GM12878 (cell line): Measurements from ENCODE around the gene SNAPC2. TPM values are rescaled to one million over a fixed set of nuclear protein-coding genes. Genes with fewer than 3 reads are reported as not detected.

Experiments
- ATAC-seq: fragments of 200-7000 bp; cut with Tn5 transposase; 3 replicates; pipeline ENCODE4 v1.9.1; 2020; ENCODE audit warnings: mild to moderate bottlenecking, moderate library complexity
- BruUV-seq: library from RNA; stranded (reverse); fragments of 400-500 nt; replicated peaks from 2 replicates; lab custom pipeline; 2021; lab: Mats Ljungman, UMichigan
- CTCF ChIA-PET: fragments of 300-600 bp; sonication (Branson Sonifier 250); formaldehyde crosslinking; extraction: SDS; loops from one replicate; lab custom pipeline; 2021; ENCODE audit warnings: inconsistent platforms; lab: Yijun Ruan, JAX
- POLR2A ChIA-PET: fragments of 350-600 bp; formaldehyde crosslinking; extraction: SDS; loops from one replicate; lab custom pipeline; 2021; ENCODE audit warnings: inconsistent platforms; lab: Charles Lee
- RAD21 ChIA-PET: fragments of 300-600 bp; sonication (Branson Sonifier 250); formaldehyde crosslinking; loops from one replicate; lab custom pipeline; 2023; ENCODE audit warnings: antibody characterized with exemption; ENCODE audit not compliant: unreplicated experiment; lab: Charles Lee
- SMC1A ChIA-PET: fragments of 300-600 bp; sonication (Branson Sonifier 250); formaldehyde crosslinking; loops from one replicate; lab custom pipeline; 2023; ENCODE audit not compliant: unreplicated experiment, uncharacterized antibody; lab: Charles Lee
- DNase-seq: peaks from one replicate; pipeline ENCODE4 v3.0.0-alpha.2; 2011; ENCODE audit warnings: low read depth, low spot score
- FAIRE-seq: peaks from 3 replicates; lab custom pipeline; 2011; peaks lifted over from hg19 to GRCh38; lab: Jason Lieb, UNC
- H2AFZ ChIP-seq: 2 replicates; pipeline ENCODE4 v1.6.0; 2011; ENCODE audit warnings: low read depth, low read length, control low read depth; ENCODE audit not compliant: control insufficient read depth
- H3K27ac ChIP-seq: 2 replicates; pipeline ENCODE4 v1.5.1; 2011; ENCODE audit warnings: control low read depth; ENCODE audit not compliant: control insufficient read depth, insufficient read depth
- H3K27me3 ChIP-seq, 2 experiments: replicated peaks in 1 of 2; 2 replicates each; pipeline versions ENCODE4 v1.6.0 to v1.6.1; 2011; ENCODE audit warnings: low read length in 1 of 2; ENCODE audit not compliant: control insufficient read depth in 2 of 2, insufficient read depth in 2 of 2
- H3K36me3 ChIP-seq, 2 experiments: 2 replicates each; pipeline ENCODE4 v1.5.1; 2011; ENCODE audit warnings: low read length in 1 of 2; ENCODE audit not compliant: control insufficient read depth in 2 of 2, insufficient read depth in 2 of 2
- H3K4me1 ChIP-seq: 2 replicates; pipeline ENCODE4 v1.6.1; 2011; ENCODE audit warnings: mild to moderate bottlenecking, low read length, moderate library complexity, mixed read lengths; ENCODE audit not compliant: control insufficient read depth, insufficient read depth
- H3K4me2 ChIP-seq: 2 replicates; pipeline ENCODE4 v1.6.0; 2011; ENCODE audit warnings: control low read depth; ENCODE audit not compliant: control insufficient read depth, insufficient read depth
- H3K4me3 ChIP-seq: fragments of 200-600 bp; sonication (generic); 2 replicates; pipeline ENCODE4 v1.5.1; 2016
- H3K79me2 ChIP-seq: 2 replicates; pipeline ENCODE4 v1.6.0; 2011; ENCODE audit warnings: low read length; ENCODE audit not compliant: control insufficient read depth, insufficient read depth
- H3K9ac ChIP-seq: 2 replicates; pipeline ENCODE4 v1.8.0; 2011; ENCODE audit warnings: low read length, control low read depth, mixed read lengths; ENCODE audit not compliant: control insufficient read depth, insufficient read depth
- H3K9me3 ChIP-seq: replicated peaks from 3 replicates; pipeline ENCODE4 v1.5.1; 2011; ENCODE audit warnings: mild to moderate bottlenecking, low read length; ENCODE audit not compliant: control insufficient read depth, insufficient read depth
- H4K20me1 ChIP-seq: 2 replicates; pipeline ENCODE4 v1.6.0; 2011; ENCODE audit not compliant: control insufficient read depth, insufficient read depth
- CHD2 ChIP-seq: IDR thresholded peaks from 2 replicates; pipeline ENCODE4 v1.6.1; 2011; ENCODE audit warnings: low read depth, low read length, improper control_type of control experiment, borderline replicate concordance
- EZH2 ChIP-seq: IDR thresholded peaks from 2 replicates; pipeline ENCODE4 v1.6.1; 2012; ENCODE audit warnings: low read depth, mild to moderate bottlenecking, control low read depth, inconsistent platforms, low read length, borderline replicate concordance; ENCODE audit not compliant: control insufficient read depth
- MXI1 ChIP-seq: fragments of 150-350 bp; IDR thresholded peaks from 2 replicates; pipeline ENCODE4 v1.6.1; 2011; ENCODE audit warnings: low read depth, mild to moderate bottlenecking, inconsistent platforms, low read length, improper control_type of control experiment
- NR2C2 ChIP-seq: IDR thresholded peaks from 2 replicates; pipeline ENCODE4 v1.6.1; 2011; ENCODE audit warnings: borderline replicate concordance, low read depth; ENCODE audit not compliant: control insufficient read depth, insufficient read length
- NRF1 ChIP-seq: conservative IDR thresholded peaks from 2 replicates; pipeline ENCODE4 v1.6.1; 2011; ENCODE audit warnings: mild to moderate bottlenecking, low read depth, low read length, improper control_type of control experiment
- PAX8 ChIP-seq: fragments of 450-650 bp; IDR thresholded peaks from 2 replicates; pipeline ENCODE4 v1.6.1; 2017; ENCODE audit warnings: mild to moderate bottlenecking, moderate library complexity
- RCOR1 ChIP-seq: conservative IDR thresholded peaks from 2 replicates; pipeline ENCODE4 v1.6.1; 2012; ENCODE audit warnings: low read depth, low read length, improper control_type of control experiment
- RFX5 ChIP-seq: IDR thresholded peaks from 2 replicates; pipeline ENCODE4 v1.6.1; 2011; ENCODE audit warnings: low read depth, low read length, improper control_type of control experiment
- SREBF2 ChIP-seq: IDR thresholded peaks from 2 replicates; pipeline ENCODE4 v1.6.1; 2012; ENCODE audit warnings: mild to moderate bottlenecking, low read length
- TCF3 ChIP-seq: IDR thresholded peaks from 2 replicates; pipeline ENCODE4 v1.6.1; 2012; ENCODE audit warnings: low read depth, mild to moderate bottlenecking, low read length, borderline replicate concordance; ENCODE audit not compliant: insufficient read depth
- ZSCAN29 ChIP-seq: fragments of 450-650 bp; IDR thresholded peaks from 2 replicates; pipeline ENCODE4 v1.6.1; 2017; ENCODE audit warnings: mild to moderate bottlenecking, moderate library complexity
- WGBS: methylation state at CpG from one replicate; pipeline ENCODE4 v1.1.6; 2016; ENCODE audit warnings: low lambda C conversion rate; ENCODE audit not compliant: insufficient replicate concordance, insufficient coverage; ENCODE audit errors: missing lambda C conversion rate; 5-methylcytosine and 5-hydroxymethylcytosine counted together
- in situ Hi-C: fragments of 300-500 bp; cut with MboI; formaldehyde crosslinking; loops from 9 replicates; pipeline ENCODE4 v1.14.3; 2018; ENCODE audit warnings: mixed read lengths
- intact Hi-C: fragments of 100-400 bp; cut with micrococcal nuclease; formaldehyde crosslinking; loops from one replicate; pipeline ENCODE4 v1.14.2; 2022; ENCODE audit not compliant: unreplicated experiment
- polyA plus RNA-seq, 11 experiments: library from polyadenylated mRNA; depleted of rRNA in 4 of 11; unstranded in 6 of 11; stranded (reverse) in 5 of 11; fragments of >200 nt; fragmentation: Nextera tagmentation in 4 of 11; fragmentation: Illumina TruSeq in 1 of 11; extraction: Ambion mirVana in 4 of 11; extraction: Trizol in 1 of 11; gene quantifications; 1 replicate in 1 of 11; 2 replicates in 10 of 11; pipeline versions ENCODE4 v1.2.1 to v1.2.3, GENCODE V29; 2011 to 2016; ENCODE audit warnings: inconsistent platforms in 2 of 11, missing spikeins in 2 of 11, low read depth in 1 of 11
- total RNA-seq, 4 experiments: library from RNA; depleted of rRNA in 3 of 4; stranded (reverse); fragments of >200 nt in 3 of 4; fragmentation: Illumina TruSeq in 1 of 4; extraction: Trizol in 1 of 4; gene quantifications; 2 replicates each; pipeline versions ENCODE4 v1.2.1 to v1.2.3, GENCODE V29; 2013 to 2021
- TF ChIP-seq, protein P1 (sequence below): fragments of 450-650 bp; IDR thresholded peaks from 2 replicates; pipeline ENCODE4 v1.6.1; 2016; ENCODE audit warnings: mild to moderate bottlenecking, moderate library complexity, borderline replicate concordance
- TF ChIP-seq, protein P2 (sequence below): fragments of 450-650 bp; IDR thresholded peaks from 2 replicates; pipeline ENCODE4 v1.6.1; 2017; ENCODE audit warnings: mild to moderate bottlenecking

SNAPC2 gene
- total and polyA plus RNA-seq, 10 of the 15 experiments (the other 5 are each of a cell fraction or from before 2014, with no cell fraction given): 0.19 to 20.8 (median 12.6) TPM

DNA sequence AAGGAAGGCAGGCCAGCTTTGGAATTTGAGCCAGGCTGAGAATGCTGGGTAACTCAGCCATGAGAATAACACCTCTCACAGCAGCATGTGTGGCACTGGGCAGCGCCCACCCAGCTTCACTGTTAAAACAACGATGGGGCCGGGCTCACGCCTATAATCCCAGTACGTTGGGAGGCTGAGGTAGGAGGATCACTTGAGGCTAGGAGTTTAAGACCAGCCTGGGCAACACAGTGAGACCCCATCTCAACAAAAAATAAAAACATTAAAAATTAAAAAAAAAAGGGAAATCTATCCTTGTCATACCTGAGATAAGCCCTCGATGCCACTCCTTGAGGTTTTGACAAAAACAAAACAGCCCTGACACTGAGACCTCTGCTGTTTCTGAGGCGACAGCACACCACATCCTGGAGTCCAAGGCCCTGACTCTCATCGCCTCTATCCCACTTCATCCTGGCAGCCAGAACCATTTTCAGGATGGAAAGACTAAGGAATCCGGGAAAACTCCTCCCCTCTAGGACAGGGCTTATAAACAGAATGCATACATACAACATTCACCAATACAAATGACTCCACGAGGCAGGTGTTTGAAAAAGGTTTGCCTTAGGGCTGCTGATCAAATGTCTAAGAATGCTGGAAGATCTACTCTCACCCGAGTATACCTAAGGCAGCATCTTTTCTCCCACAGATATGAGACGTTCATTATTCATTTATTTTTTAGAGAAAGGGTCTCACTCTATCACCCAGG lies 46.0 kb downstream of the SNAPC2 start (continued):
- TF ChIP-seq RCOR1: no peak
- TF ChIP-seq SREBF2: no peak

DNA sequence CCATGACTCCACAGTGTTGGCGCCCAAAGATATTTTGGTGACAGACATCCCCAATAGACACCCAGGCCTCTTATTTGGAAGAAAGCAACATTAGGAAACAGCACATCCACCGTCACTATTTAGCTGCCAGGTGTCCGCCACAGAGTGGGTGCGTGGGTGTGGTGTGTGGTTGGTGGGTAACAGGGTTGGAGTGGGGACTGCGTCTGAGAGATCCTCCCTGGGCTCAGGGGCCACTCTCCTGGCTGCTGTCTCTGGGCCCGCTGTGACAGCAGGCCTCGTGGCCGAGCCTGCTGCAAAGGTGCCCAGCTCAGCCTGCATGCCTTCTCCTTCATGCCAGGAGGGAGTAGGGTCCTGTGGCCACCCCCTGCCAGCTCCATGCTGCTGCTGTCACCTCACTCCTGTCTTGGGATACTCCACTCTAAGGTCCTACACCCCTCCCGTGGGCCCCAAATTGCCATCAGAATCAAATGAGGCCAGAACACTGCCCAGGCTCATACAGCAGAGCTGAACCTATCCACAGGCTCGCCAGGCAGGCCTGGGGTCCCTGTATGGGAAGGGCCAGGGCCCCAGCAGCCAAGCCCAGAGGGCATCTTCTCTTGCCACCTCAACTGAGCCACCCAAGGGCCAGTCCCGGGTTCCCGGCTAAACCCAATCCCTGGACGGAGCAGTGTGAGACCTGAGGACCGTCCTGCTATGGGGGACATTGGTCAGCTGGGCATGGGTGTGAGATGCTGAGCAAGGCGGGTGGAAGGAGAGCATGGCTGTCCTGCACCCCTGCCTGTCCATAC lies 48.1 kb downstream of the SNAPC2 start:
- FAIRE-seq: no peak
- in situ Hi-C loops (no loop called here), intact Hi-C loops (no loop called here)
- Histone ChIP-seq H3K27ac (no peak overlapping the region), H3K9me3 (no peaks in the 10 kb centered on the region), H3K4me1 (no peaks in the 10 kb centered on the region), H3K9ac (no peak overlapping the region), H3K27me3 (no peaks in the 10 kb centered on the region), H3K4me3 (no peak overlapping the region), H3K4me2 (no peak overlapping the region), H4K20me1 (no peaks in the 10 kb centered on the region), H3K79me2 (no peaks in the 10 kb centered on the region), H2AFZ (no peak overlapping the region), H3K36me3 (peaks cover 37 to 40% of the 10 kb centered on the region in 2 experiments; a peak in 3 of 4 replicates)
- BruUV-seq: no TSS peak
- ChIA-PET POLR2A (no interaction called here), SMC1A (no interaction called here), RAD21 (no interaction called here), CTCF (interaction anchor here (4.0 kb wide), 1 partner anchor 23 kb away, joined by 22 read pairs; the partner anchor contains the start of gene TIMM44)
- DNase-seq: no peak
- ATAC-seq: no peak
- TF ChIP-seq NRF1 (no peak), MXI1 (no peak), CHD2 (no peak), EZH2 (no peak), RFX5 (no peak), TCF3 (no peak), ZSCAN29 (no peak), PAX8 (no peak), NR2C2 (no peak)
- TF ChIP-seq, protein P1, sequence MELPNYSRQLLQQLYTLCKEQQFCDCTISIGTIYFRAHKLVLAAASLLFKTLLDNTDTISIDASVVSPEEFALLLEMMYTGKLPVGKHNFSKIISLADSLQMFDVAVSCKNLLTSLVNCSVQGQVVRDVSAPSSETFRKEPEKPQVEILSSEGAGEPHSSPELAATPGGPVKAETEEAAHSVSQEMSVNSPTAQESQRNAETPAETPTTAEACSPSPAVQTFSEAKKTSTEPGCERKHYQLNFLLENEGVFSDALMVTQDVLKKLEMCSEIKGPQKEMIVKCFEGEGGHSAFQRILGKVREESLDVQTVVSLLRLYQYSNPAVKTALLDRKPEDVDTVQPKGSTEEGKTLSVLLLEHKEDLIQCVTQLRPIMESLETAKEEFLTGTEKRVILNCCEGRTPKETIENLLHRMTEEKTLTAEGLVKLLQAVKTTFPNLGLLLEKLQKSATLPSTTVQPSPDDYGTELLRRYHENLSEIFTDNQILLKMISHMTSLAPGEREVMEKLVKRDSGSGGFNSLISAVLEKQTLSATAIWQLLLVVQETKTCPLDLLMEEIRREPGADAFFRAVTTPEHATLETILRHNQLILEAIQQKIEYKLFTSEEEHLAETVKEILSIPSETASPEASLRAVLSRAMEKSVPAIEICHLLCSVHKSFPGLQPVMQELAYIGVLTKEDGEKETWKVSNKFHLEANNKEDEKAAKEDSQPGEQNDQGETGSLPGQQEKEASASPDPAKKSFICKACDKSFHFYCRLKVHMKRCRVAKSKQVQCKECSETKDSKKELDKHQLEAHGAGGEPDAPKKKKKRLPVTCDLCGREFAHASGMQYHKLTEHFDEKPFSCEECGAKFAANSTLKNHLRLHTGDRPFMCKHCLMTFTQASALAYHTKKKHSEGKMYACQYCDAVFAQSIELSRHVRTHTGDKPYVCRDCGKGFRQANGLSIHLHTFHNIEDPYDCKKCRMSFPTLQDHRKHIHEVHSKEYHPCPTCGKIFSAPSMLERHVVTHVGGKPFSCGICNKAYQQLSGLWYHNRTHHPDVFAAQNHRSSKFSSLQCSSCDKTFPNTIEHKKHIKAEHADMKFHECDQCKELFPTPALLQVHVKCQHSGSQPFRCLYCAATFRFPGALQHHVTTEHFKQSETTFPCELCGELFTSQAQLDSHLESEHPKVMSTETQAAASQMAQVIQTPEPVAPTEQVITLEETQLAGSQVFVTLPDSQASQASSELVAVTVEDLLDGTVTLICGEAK: no peak
- TF ChIP-seq, protein P2, sequence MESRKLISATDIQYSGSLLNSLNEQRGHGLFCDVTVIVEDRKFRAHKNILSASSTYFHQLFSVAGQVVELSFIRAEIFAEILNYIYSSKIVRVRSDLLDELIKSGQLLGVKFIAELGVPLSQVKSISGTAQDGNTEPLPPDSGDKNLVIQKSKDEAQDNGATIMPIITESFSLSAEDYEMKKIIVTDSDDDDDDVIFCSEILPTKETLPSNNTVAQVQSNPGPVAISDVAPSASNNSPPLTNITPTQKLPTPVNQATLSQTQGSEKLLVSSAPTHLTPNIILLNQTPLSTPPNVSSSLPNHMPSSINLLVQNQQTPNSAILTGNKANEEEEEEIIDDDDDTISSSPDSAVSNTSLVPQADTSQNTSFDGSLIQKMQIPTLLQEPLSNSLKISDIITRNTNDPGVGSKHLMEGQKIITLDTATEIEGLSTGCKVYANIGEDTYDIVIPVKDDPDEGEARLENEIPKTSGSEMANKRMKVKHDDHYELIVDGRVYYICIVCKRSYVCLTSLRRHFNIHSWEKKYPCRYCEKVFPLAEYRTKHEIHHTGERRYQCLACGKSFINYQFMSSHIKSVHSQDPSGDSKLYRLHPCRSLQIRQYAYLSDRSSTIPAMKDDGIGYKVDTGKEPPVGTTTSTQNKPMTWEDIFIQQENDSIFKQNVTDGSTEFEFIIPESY: no peak
- 95% methylated on average over 14 of the region's 15 CpGs for WGBS
